Limb (tissue), 2 donors: ENCODE results near the gene BNC1.

Experiments used
- DNase-seq, 2 donors: peaks; one replicate each; pipeline ENCODE4 v3.0.0-alpha.2; 2016; ENCODE audit errors: extremely low spot score in 2 of 2

BNC1 gene, protein sequence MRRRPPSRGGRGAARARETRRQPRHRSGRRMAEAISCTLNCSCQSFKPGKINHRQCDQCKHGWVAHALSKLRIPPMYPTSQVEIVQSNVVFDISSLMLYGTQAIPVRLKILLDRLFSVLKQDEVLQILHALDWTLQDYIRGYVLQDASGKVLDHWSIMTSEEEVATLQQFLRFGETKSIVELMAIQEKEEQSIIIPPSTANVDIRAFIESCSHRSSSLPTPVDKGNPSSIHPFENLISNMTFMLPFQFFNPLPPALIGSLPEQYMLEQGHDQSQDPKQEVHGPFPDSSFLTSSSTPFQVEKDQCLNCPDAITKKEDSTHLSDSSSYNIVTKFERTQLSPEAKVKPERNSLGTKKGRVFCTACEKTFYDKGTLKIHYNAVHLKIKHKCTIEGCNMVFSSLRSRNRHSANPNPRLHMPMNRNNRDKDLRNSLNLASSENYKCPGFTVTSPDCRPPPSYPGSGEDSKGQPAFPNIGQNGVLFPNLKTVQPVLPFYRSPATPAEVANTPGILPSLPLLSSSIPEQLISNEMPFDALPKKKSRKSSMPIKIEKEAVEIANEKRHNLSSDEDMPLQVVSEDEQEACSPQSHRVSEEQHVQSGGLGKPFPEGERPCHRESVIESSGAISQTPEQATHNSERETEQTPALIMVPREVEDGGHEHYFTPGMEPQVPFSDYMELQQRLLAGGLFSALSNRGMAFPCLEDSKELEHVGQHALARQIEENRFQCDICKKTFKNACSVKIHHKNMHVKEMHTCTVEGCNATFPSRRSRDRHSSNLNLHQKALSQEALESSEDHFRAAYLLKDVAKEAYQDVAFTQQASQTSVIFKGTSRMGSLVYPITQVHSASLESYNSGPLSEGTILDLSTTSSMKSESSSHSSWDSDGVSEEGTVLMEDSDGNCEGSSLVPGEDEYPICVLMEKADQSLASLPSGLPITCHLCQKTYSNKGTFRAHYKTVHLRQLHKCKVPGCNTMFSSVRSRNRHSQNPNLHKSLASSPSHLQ

DNA sequence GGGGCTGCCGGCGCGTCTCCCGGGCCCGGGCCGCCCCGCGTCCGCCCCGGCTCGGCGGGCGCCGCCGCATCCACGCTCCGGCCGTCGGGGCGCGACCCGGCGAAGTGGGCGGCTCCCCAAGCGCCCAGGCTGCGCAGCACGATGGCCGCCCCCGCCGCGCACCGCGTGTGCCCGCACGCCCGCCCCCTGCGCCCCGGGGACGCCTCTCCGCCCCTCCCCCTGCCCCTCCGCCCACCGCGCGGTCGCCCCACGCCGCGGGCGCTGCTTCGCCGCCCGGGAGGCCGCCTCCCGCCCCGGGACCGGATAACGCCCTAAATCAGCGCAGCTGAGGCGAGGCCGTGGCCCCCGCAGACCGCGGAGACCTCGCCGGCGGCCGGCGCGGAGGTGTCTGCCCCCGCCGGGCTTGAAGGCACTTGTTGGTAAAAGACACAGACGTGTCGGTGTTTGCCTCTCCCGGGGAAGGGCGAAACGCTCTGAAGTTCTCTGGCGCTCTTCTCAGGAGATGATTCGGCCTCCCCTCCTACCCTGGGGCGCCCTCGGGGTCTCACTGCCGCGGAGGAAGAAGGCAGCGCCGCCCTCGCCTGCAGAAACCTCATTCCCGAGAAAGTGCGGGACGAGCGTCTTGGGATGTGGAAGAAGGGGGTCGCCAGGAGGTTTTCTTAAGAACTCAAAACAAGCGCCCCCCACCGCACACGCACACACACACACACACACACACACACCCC is at the start of gene BNC1:
Gene BNC1 (minus strand): TSS at position 106 of the 725 bp plus-strand sequence. CDS start 36 bp downstream, at position 70.
- peak in 1 of 2 donors; percentile 56 for DNase-seq

DNA sequence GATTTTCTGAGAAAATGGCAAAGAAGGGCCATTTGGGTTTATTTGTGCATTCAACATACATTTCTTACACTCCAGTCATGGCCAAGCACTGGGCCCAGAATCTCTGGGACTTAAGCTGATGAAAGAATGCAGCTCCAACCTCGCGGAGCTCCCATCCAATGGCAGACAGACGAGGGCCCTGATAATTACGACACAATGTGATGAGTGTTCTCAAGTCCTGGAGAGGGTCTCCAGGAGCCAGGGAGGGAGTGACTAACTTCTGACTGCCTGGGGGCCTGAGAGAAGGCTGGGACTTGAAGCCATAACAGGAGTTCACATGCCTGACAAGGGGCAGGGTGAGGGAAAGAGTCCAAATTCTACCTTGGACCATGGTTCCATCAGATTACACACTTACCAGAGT is 42.6 kb upstream of the BNC1 start:
- no peak for DNase-seq

DNA sequence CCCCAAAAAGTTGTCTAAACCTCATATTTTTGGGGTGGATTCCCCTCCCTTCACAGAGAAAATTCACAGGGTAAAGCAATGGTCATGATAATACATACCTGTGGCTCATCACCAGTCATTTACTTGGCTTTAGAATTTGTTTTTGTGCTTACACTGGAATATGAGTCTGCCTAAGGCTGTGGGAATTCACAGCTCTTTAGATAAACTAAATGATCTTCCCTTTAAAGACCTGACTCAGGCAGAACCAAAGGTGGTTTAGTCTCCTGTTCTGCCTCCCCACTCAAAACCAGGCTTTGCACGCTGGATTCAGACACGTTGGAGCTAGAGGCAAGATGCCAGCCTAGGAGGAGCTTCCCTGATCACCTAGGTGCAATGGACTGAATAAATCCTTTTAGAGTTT is 40.3 kb upstream of the BNC1 start:
- DNase-seq, result no peak

DNA sequence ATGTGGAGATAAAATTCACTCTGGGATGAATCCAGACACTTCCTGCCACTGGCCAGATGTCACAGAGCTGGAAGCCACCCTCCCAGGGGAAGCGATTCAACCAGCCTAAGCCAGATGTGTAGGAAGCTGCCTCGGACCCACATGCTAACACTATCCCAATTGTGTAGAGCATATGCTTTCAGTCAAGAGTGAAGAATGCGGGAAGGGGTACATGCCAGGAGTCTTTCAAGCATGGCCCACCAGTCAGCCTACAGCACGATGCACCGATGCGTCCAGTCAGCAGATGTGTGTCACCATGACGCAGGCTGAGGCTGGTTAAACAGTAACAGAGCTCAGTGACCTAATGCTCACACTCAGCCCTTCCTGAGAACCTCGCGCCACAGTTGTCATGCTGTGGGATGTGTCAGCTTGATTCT is 38.8 kb upstream of the BNC1 start:
- peak; percentile 65 to 83 for DNase-seq

DNA sequence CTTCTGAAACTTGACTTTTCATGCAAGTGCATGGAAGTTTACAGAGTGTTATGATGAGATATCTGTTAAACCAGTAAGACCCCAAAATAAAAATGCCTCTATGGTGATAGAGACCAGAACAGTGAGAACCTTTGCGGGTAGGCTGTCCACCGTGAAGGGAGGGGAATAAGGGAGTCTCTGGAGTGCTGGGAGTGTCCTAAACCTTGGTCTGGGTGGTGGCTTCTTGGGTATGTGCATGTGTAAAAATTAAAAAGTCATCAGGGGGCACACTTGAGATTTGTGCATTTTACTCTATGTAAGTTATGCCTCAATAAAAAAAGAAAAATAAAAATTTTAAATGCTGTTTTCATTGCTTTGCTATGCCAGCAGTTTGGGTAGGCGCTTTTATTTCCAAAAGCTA is 38.2 kb upstream of the BNC1 start:
- no peak for DNase-seq

DNA sequence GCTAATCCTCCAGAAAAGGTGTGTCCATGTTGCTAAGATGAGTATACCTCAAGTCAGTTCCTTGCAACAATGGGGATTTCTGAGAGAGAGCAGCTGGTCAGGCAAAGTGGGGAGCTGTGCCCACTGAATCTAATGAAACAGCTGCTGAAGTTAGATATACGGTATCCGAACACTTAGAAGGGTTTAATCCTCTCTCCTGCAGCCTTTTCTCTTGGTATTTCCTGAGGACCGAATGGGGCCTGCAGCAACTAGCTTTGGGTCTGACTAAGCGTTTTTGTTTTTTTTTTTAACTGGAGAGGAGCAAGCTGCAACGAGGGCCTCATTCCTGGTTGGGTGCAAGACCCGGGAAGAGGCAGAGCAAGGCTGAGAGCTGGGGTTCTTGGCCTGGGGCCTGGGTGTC is 37.6 kb upstream of the BNC1 start:
- DNase-seq, result no peak

DNA sequence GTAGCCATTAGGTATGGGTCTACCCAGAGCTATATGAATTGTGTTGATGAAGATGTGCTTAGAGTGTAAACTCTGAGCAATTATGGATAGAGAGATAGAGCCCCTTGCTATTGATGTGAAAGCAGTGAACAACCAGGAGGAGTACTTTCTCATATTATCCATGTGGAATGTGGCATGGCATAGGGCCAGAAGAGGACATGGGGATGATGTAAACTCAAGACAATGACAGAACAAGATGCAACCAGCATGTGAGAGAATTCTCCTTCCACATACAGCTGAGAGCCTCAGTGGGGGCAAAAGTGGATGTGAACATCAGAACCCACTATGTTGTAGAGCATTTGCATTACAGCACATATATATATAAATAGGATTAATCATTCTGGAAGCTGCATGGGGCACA is 36.4 kb upstream of the BNC1 start:
- no peak for DNase-seq

DNA sequence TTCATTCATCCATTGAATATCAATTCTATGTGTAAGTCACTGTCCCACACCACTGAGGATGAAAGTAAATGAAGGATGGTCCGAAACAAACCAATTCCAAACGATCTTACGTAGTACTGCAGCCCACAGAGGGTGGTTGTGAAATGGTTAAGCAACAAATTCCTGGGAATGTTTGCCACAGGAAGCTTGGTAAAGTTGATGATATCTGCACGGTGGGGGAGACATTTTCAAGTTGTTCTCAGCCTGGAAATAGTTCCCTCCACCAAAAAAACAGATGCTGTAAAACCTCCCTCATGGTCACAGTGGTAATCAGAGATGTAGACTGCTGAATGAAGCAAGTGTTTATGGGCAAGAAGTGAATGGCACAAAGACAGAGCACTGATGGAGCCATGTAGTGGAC is 35.9 kb upstream of the BNC1 start:
- no peak for DNase-seq

DNA sequence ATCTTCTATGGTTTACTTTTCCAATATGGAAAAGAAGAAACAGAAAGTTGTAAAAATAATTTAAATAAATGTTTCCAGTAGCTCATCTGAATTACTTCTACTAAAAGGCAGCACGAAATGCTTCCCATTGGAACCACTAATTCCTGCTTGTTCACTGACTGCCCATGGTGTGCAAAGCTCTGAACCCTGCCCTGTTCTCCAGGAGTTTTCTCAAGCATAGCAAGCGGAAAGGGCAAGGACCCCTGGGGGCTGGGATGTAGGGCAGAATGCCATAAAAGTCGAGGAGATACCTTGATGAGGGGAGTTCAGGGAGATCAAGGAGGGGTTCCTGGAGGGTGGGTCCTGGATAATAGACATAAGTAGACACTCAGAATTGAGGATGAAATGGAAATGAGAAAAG is 35.3 kb upstream of the BNC1 start:
- DNase-seq, result no peak

DNA sequence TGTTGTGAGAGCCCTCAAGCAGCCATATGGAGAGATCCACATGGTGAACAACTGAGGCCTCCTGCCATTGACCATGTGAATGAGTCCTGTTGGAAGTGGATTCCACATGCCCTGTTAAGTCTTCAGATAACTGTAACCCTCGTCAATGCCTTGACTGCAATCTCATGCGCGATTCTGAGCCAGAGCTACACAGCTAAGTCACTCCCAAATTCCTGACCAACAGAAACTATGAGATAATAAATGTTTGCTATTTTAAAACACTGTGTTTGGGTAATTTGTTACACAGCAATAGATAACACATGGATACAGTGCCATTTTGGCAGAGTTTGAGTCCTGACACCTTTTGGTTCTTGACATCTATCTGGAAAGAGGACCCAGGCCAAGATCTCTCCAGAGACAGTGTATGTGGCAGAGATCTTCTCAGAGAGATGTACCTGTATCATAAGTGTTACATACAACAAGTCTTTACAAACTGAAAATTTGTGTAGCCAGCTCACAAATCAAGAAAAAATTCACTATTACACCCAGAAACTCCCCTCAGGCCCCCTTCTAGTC is 34.5 kb upstream of the BNC1 start:
- no peak for DNase-seq

DNA sequence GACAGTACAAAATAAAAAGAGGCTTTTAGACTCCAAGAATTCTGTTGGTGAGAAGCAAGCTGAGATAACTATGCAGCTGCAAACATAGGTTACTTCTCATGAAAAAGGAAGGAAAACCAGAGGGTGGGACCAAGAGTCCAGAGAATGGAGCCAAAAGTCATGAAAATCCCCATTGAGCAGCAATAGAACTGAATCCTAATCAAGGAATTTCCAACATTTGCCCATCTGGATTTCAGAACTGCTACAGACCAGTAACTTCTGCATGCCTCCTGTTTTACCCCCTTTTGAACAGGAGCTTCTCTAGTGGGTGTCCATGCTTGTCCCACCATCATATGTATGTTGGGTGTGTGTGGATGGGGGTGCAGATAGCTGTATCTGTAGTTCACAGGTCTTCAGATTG is 33.6 kb upstream of the BNC1 start:
- no peak for DNase-seq

DNA sequence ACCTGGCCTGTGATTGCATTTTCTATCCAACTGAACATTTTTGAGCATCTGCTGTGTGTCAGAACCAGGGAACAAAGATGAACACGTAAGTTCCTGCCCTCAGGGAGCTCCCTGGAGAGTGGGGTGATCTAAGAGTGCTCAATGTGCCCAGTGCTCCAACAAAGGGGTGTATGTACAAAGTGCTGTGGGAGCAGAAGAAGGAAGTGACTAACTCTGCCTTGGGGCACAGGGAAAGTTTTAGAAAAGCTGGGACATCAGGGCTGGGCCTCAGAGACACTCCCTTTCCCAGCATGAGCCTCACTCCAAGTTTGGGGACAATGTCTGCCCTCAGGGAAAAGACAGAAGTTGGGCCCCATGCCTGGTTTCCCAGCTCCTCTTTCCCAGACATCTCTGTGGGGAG is 27.6 kb upstream of the BNC1 start:
- no peak for DNase-seq

DNA sequence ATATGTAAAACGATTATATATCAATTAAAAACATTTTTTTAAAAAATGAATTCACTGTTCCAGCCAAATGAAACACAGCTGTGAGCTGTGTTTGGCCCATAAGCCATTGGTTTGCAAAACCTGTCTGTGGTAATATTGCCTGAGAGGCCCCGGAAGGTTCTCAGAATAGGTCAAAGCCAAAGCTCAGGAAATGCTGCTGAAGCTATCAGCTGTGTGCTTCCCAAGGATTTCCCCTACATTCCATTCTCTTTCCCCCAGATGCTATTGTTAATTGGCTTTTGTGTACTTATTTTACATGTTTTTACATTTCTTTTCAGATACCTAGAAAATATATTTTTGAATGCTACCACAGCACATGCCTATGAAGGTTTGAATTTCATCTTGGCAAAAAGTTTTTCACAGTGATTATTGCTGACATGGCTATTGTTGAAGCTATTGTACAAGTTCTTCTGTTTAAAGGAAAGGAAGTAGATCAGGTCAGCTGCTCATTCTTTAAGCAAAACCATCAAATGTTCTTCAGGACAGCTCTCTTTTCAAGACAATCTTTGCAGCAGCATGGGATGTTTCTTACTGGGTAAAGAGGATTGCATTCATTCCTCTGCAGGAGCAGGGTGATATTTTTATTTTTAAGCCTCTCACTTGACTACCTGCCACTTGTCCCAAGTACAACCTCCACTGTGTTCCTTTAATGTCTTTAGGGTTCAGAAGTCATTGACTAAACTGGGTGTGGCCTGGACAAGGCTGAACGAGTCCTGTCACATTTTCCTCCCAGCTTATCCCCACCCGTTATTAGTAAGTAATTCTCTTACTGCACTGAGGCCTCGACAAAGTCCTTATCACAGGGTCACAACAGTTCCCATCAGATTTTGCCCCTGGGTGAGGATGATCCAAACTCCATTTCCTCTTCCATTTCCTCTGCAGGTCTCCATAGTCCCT is 26.3 kb upstream of the BNC1 start:
- DNase-seq, result peak in 1 of 2 donors; percentile 40

DNA sequence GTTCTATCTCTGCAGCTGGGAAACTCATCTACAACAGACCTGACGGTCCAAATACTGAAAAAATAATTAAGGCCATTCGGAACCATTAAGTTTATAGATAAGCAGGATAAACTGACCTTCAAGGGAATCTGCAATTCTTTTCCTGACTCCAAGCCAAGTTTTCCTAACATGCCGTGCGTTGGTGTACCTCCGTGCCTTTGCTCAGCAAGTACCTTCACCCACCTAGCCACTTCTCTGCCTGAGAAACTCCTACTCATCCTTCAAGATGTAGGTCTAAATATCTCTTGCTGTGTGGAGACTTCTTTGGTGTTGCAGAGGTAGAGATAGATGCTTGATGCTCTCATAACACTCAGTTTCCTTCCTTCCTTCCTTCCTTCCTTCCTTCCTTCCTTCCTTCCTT is 24.2 kb upstream of the BNC1 start:
- no peak for DNase-seq

DNA sequence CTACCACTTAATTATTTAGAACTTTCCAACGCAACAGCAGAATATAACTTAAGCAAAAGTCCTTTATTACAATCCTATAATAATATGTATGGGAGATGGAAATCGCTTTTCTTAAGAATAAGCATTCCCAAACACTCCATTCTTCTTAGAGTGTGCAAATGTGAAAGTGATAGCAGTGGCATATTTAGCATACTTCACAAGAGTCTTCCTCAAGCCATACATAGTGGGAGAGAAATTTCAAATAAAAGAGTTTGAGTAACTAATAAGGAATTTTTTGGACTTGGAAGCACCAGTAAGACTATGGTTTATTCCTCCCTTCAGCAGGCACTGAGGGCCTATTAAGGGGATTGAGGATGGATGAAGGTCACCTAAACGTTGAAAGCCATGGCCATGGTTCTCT is 22.1 kb upstream of the BNC1 start:
- DNase-seq, result no peak

DNA sequence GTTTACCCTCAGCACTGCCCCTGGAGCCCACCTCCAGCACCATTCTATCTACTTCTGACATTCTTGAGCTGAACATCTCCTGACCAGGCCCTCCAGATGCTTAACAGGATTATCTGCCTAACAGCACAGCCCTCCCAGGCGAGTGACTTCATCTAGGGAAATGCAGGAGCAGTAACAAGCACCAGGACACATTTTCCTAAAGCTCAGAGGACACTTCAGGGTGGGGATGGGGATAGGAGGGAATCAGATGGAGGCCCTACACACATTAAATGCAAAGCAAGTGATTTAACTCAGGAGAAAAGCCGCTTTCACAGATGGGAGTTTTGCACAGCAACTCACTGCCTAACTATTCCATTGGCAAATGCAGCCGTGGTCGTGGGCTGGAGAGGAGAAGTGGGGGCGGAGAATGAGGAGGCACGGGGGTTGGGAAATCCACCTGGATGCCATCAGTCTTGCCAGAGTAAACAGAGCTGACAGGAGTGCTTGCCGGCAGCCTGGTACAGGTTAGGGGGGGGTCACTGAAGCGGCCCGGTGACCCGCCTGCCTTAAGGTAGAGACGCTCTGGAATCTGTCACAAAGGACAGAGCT is 21.3 kb upstream of the BNC1 start:
- DNase-seq, result peak in 1 of 2 donors; percentile 50

DNA sequence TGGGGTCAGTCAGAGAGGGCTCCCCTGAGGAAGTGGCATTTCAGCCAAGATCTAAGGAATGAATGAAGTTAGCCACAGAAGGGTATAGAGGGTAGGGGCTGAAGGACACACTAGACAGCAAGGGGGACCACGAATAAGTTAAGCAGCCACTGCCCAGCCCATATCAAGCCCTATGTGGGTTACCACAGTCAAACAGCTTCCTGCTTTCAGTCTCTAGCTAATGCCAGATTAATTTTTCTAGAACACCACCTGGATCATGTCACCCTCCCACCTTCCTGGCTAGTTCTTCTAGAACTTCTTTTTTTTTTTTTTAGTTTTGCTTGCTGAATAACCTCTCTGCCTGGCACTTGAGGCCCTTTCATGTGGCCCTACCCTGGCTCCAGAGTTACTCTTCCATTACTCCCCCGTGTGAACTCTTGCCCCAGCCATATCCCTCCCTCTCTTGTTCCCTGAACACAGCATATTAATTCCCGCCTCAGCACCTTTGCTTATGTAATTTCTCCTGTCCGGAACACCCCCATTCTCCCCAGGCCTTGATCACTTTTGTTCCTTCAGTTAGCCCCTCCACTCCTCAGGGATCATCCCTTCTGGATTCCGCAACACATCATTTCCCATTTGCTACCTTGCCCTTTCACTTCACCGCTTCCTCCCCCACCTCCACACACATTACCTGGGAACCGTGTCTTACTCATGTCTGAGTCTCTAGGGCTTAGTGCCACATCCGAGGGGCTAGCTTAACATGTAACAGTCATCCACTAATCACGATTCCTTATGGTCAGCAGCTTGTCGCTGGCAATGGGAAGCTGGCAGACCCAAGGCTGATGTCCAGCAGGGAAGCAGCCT is 20.6 kb upstream of the BNC1 start:
- DNase-seq, result no peak

DNA sequence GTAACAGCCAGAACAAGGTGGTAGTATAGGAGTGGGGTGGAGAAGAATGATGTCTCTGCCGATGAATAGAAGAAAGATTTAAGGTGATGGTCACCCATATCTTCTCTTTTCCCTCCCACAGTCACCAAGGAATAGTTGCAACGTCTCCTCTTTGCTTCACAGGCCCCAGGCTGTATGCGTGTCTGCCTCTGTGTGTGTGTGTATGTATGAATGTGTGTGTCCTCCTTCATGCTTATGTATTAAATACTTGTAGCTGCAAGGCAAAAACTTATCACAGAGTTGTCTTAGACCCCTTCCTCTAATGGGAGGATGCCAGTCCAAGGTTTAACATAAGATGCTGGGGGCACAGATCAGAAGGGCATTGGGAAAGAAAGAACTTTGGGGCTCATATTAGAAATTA is 19.1 kb upstream of the BNC1 start:
- no peak for DNase-seq

DNA sequence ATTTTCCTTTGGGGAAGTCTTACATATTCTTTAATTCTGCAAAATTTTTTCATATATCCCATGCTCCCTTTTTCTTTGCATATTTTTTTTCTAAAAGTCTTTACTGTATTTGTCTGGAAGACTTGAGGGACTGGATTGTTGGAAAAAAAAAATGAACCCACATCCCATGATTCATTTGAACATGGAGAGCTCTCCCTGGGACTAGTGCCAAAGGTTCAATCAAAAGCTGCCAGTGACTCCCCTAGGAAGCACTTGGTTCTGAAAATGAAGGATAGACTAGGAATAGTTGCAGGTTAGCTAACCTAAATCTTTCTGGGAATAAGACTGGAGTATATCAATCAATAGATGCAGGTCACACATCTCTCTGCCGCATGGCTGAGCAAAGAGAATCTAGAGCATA is 16.4 kb upstream of the BNC1 start:
- no peak for DNase-seq
